GM21717 (cell line): Measurements from ENCODE around the gene LRRC53.

Source experiments
- ATAC-seq: cut with Tn5 transposase; IDR thresholded peaks from one replicate; pipeline ENCODE4 v1.9.1; 2021; ENCODE audit warnings: mild to moderate bottlenecking, moderate library complexity; ENCODE audit not compliant: unreplicated experiment

Gene LRRC53

DNA sequence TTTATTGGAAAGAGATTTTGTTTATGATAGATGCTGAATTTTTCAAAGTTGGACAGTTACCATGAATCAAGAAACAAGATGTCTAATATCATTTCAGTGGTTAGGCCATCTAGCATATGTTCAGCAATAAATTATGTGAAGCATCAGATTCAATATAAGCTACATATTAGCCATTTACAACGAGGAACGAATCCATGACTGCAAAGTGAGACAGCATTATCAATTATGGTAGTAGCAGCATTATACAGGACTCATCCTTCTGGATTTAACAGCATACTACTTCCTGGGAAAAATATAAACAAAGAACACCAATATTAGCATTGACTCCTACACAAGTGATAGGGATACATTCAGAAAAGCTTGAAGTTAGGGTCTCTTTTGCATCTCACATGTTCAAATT, 59.1 kb downstream of the LRRC53 start:
- no peak for ATAC-seq

DNA sequence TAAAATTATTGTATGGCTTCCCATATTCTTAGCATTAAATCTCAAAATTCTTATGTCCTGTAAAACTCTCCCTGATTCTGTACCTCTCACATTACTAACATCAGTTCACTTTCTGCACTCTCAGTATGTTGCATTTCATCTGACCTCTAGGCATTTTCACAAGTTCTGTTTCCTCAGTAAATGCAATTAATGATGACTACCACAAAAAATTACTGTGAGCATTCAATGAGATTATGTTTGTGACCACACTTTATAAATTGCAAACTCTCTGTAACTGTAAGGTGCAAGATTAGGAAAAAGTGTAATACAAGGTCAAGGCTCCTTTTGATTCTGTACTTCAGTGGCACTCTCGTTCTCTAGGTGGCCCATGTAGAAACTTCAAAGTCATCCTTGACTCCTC, 60.4 kb downstream of the LRRC53 start:
- no peak for ATAC-seq

DNA sequence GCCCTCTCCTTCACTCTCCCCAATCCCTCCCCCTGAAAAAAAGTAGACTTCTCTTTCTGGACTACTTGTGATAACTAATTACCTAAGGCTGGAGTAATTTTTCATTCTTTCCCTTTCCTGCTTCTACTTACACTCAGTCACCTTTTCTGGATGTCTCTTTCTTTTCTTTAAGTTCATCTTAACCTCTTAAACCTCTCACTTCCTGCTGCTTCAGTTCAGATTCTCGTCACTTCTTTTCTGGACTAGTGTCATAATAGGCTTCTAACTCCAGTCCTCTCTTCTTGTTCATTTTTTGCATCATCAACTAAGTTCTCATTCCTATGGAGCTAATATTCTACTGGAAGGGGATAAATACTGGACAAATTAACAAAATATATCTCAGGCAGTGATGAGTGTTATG, 75.4 kb downstream of the LRRC53 start:
- no peak for ATAC-seq

DNA sequence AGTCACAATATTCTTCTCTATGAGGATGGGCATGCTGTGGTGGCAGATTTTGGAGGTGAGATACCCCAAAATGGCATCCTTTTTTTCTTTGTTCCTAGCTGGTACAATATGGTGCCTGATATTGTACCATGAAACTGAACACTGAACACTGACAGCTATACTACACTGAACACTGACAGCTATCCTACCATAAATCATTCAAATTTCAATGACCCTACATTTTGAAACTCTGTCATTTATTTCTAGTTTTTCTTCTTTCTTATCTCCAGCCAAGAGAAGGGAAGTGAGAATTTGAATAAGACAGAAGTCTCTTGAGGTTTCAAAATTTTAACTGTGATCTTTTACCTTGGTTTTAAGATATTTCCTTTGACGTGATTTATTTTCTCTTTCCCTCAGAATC, 76.3 kb downstream of the LRRC53 start:
- ATAC-seq: no peak

DNA sequence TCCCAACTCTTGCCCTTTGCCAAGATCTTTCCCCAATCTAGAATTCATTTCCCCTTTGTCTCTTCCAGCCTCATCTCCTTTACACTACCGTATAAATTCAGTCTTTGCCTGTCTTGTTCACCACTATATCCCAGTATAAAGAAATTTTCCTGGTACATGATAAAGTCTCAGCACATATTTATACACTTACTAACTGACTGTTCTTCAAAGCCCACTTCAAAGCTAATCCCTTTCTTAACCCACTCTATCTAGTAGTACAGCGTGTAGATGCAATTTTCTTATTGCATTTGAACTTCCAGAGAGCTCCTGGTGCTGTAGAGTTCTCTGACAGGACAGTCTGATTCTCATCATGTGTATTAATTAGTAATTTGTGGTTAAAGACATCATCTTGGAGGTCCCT, 78.1 kb downstream of the LRRC53 start:
- no peak for ATAC-seq

DNA sequence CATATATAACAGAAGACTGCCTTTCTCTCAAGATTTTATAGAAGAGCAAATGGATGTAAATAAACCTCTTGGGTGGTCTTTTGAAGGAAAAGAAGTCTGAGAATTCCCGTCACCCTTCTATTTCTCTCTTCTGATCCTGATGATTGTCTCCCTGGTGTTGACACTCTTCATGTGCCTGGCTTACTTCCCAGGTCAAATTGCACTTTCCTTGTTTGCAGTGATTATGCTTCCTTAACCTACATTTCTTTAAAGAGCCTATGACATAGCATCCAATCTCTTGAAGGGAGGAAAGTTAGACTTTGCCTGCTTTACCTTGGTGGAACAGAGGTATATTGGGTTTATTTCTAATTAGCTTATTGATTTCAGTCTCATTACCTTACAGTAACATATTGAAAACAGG, 80.1 kb downstream of the LRRC53 start:
- ATAC-seq: no peak

DNA sequence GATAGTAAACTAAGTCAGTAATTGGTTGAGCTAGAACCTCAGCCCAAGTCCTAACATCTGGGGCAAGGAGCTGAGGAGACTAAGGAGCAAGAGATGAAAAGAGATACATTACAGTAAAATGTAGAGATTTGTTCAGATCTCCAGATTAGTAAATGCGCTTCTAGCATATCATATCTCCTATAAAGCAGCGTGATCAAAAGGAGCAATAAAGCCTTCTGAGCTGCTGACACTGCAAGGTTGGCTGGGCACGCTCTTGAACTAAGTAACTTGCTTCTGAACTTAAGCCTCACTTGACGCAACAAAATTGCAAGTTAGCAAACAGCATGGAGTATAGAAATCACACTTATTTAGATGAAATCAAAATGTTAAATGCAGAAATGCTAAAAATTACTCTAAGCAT, 80.9 kb downstream of the LRRC53 start:
- ATAC-seq: no peak

DNA sequence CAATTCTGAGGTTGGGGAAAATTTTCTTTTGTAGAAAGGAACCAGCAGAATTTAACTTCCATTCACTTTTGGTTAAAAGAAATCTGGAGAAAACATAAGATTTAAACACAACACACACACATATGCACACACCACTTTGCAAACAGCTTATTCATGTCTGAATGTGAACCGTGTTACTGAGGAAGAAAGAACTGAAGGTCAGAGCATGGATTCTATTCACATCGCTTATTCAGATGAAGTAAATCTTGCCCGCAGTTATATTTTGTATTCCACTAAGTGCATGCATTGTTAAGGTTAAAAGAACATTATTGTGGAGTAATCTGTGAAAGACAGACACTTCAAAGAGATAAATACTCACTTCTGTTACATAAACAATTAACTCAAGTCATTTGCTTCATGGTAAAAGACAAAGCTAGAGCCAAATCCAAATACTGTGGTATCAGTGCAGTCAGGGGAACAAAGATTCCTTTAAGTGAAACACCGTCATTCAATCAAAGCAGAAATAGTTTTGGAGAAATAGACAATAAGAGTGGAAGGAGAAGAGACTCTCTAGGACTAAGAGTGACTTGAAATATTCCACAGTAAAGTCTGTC, 82.0 kb downstream of the LRRC53 start:
- no peak for ATAC-seq

DNA sequence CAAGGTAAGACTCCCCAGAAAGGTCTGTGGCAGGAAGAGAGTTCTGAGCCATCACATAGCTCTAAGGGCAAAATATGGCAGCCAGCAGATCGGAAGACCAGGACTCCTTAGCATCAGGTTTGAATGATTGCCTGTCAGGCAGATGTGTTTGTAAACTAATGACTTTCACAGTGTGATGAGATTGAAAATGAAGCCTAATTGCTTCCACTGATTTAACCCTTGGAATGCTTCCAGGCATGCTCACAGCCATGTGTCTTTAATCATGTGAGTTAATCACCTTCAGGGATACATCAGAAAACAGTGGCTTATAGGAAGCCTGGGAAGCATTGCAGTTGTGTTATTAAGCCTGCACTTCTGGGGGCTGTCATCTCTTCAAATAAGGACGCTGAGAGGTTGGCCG, 82.8 kb downstream of the LRRC53 start:
- ATAC-seq: no peak

DNA sequence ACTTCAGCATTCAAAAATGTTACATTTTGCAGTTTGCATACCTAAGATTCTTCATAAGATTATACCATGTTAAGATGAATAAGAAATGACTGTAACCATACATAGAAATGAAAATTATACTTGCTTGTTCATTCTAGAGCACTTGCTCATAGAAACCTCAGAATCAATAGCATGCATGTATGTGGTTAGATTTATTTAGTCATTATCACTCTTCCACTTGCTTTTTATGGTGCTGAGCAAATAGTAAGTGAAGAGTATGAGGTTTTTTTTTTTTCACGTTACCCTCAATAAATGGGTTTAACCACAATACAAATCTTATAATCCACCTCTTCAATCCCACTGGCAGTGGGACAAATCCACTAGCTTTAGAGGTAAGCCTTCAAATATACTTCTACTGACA, 84.7 kb downstream of the LRRC53 start:
- ATAC-seq: no peak

DNA sequence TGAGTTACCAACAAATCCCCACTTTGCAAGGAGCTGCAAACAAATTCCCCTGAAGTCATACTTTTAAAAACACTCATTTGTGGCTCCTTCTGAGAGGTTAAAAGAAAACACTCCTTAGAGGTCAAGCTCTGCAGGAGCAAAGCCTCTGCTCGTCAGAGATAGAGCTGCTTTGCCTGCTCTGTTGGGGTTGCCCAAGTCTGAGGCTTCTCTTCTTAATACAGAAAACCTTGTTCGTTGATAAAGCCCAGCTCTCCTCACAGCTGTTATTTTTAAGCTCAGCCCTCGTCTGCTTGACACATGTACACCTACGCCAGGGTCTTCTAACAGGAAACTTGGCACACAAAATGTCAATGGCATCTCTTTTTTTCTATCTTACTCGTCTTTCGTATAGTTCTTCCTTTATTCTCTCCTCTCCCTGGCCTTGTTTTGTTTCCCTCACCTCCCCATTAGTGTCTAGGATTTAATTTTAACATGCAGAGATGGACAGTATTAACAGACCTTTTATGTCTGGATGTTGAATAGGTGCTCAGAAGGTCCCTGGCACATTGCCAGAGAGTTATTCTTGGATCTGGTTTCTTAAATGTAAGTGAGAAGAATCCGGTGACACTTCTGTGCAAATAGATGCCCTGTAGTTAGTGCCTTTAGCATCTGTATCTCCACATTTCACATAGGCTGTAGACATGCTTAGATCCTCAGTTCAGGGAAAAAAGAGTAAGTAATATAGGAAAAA, 86.0 kb downstream of the LRRC53 start:
- no peak for ATAC-seq

DNA sequence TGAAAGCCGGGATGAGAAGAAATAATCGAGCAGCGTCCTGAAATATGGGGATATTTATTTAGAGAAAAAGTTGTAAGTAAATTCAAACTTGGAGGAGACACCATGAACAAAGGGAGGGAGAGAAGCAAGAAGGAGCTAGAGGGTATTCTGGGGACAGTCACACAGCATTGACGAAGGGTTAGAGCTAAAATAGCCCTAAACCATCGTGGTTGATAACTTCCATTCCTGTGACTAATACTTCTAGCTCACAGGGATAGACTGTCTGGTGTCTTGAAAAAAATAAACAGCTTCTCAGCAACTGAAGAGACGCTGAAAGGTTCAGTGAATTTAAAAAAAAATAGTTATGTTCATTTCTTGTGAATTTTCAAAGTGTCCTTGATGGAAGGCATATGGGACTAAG, 86.7 kb downstream of the LRRC53 start:
- ATAC-seq: no peak

DNA sequence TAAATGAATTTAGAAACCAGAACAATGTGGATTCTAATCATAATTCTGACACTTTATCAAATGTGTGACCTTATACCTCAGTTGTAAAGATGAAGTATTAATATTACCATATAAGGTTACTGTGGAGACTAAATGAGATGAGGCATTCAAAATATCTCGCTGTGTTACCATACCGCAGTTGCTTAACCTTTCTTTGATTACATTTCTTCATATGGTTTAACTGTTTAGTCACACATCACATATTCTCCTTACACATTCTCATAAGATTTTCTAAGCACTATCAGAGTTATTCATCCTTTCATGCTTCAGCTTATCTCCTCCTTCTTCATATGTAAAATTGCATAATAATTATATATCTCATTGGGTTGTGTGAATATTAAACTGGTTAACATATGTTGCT, 88.9 kb downstream of the LRRC53 start:
- ATAC-seq: no peak

DNA sequence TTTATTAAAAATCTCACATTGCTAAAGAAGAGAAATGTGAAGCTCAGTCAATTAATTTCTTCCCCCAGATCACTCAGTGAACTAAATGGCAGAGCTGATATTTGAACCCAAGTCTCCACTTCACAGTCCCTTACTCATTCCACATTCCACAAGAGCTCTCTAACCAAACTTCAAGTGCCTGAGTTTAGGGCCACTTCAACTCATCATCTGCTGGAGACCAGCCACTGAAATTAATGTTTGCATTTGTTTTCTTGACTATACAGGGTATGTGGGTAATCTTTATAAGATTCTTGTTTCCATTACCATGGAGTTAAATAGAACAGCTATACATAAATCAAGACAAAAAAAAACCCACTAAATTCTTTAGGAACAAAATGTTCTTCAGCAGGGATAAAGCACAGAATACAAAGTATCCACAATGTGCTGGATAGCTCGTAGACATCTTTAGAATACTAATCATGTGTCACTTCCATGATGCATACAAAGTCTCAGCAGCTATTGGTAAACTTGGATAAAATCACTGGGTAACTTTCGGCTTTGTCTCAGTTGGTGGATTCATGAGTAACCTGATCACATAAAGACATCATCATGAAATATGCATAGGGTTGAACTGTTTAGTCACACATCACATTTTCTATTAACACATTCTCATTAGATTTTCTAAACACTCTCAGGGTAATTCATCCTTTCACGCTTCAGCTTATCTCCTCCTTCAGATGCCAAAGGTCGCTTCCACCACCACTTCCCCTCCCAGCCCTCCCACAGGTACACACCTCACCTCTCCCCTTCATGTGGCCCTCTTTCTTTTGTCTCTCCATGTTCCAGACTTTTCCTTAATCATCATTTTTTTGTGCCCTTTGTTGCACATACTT, 89.8 kb downstream of the LRRC53 start:
- ATAC-seq: no peak

DNA sequence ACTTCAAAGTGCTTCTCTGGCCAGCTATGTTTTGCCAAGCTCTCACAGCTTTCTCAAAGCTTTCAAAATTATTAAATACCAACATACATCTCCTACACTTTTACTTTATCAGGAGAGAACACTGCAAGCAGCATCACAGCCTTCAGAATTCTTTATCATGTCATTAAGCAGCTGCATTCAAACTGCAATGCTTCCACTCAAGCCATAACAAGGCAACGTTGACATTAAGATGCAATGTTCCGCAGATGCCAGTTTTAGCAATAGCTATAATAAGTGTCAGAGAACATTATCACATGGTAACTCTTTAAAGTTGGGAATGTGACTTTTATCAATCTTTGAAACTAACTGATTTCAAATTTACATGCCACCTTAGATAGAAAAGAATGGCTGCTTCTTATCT, 91.9 kb downstream of the LRRC53 start:
- no peak for ATAC-seq
